KOPT-K1 (cell line): ENCODE results near the gene IFNGR2.
"Not testable (repeated sequence)": the region's sequence is repeated elsewhere in the genome, so short reads cannot be mapped to it uniquely, and the experiment has no call there.

Experiments used
- H3K27ac ChIP-seq: fragments of 200-600 bp; sonication (generic); 2 replicates; pipeline ENCODE4 v1.5.1; 2016; ENCODE audit warnings: antibody characterized with exemption, mild to moderate bottlenecking, low read depth, low read length; ENCODE audit not compliant: poor library complexity, severe bottlenecking
- H3K36me3 ChIP-seq: fragments of 200-600 bp; sonication (generic); 2 replicates; pipeline ENCODE4 v1.5.1; 2017; ENCODE audit warnings: antibody characterized with exemption, mild to moderate bottlenecking, low read length, moderate library complexity; ENCODE audit not compliant: insufficient read depth
- H3K9me3 ChIP-seq: fragments of 200-600 bp; sonication (generic); 2 replicates; pipeline ENCODE4 v1.5.1; 2017; ENCODE audit warnings: antibody characterized with exemption, low read length, mild to moderate bottlenecking; ENCODE audit not compliant: insufficient read depth, poor library complexity, severe bottlenecking

IFNGR2 gene

GRCh38 chr21:33461538-33462250 lies 58.5 kb downstream of the IFNGR2 start:
- H3K9me3 ChIP-seq: no peaks in the 10 kb centered on the region
- no peak overlapping the region for H3K27ac ChIP-seq
- peaks cover 3% of the 10 kb centered on the region; the same call in 1 of the 2 replicates for H3K36me3 ChIP-seq

DNA sequence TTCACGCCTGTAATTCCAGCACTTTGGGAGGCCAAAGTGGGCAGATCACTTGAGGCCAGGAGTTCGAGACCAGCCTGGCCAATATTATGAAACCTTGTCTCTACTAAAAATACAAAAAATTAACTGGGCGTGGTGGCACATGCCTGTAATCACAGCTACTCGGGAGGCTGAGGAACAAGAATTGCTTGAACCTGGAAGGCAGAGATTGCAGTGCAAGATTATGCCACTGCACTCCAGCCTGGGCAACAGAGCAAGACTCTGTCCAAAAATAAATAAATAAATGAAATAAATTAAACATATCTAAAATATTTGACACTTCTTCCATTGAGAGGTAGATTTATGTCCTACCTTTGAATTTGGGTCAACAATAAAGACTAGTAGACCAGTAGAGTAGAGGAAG lies 66.0 kb downstream of the IFNGR2 start:
- H3K27ac ChIP-seq, H3K36me3 ChIP-seq, H3K9me3 ChIP-seq: not testable (repeated sequence)

DNA sequence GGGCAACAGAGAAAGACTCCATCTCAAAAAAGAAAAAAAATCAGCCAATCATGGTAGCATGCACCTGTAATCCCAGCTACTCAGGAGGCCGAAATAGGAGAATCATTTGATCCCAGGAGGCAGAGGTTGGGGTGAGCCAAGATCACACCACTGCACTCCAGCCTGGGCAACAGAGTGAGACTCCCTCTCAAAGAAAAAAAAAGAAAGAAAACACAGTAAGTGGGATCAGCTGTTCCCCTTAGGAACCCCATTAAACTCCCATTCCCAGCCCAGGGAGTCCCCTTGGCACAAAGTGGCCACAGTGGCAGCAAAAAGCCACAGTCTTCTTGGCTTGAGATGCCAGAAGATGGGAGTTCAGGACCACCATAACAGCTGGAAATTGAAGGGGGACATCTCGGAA lies 67.5 kb downstream of the IFNGR2 start:
- Histone ChIP-seq H3K36me3 (no peaks in the 10 kb centered on the region), H3K9me3 (no peaks in the 10 kb centered on the region), H3K27ac (no peak overlapping the region)

- Histone ChIP-seq H3K36me3 (no peaks in the 10 kb centered on the region), H3K27ac (no peak overlapping the region), H3K9me3 (no peaks in the 10 kb centered on the region)
Measured at GRCh38 chr21:33473344-33473743, 70.1 kb downstream of the IFNGR2 start.

- H3K36me3 ChIP-seq: no peaks in the 10 kb centered on the region
- H3K9me3 ChIP-seq: no peaks in the 10 kb centered on the region
- H3K27ac ChIP-seq: no peak overlapping the region
Measured at GRCh38 chr21:33477066-33477465, 73.9 kb downstream of the IFNGR2 start.

GRCh38 chr21:33478182-33478581 lies 75.0 kb downstream of the IFNGR2 start:
- H3K27ac ChIP-seq: no peak overlapping the region
- H3K36me3 ChIP-seq: no peaks in the 10 kb centered on the region
- no peaks in the 10 kb centered on the region for H3K9me3 ChIP-seq

DNA sequence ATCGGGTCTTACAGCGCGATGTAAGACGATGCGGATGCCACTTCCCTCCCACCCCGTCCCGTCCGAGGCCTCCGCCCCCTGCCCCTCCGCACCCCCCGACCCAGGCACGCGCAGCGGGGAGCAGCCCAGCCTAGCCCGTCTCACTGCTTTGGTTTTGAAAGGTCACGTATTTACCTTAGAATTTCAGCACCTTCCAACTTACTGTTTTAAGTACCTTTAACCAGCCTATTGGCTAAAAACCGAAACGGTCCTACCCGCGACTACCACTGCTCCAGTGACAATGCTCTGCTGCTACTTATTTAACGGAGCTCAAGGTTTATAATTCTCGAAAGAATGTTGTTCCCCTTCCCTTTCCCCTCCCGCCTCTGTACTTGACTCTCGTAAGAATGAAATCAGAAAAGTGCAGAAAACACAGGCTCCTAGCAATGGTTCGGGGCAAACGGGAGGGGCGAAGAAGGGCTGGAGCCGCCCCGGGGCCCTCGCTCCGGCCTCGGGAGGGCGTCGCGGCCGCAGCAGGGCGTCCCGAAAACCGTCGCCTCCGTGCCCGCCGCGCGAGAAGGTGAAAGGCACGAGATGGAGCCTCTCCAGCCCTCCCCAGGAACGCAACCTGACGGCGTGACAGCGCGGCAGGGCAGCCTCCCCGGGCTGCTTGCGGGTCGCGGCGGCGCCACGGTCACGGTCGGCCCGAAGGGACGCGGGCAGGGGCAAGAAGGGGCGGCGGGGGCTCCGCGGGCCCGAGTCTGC lies 75.9 kb downstream of the IFNGR2 start:
- no peaks in the 10 kb centered on the region for H3K36me3 ChIP-seq
- no peaks in the 10 kb centered on the region for H3K9me3 ChIP-seq
- peak overlapping the region; percentile 62 for H3K27ac ChIP-seq

- peak within 1 kb of the TSS; percentile 62 for H3K27ac ChIP-seq
- H3K36me3 ChIP-seq: no peaks in the 10 kb centered on the region
- no peaks in the 10 kb centered on the region for H3K9me3 ChIP-seq
Measured at GRCh38 chr21:33479679-33480480, 76.7 kb downstream of the IFNGR2 start, which contains the start of gene TMEM50B. Gene TMEM50B (minus strand): TSS chr21:33479974. CDS start chr21:33468885, 11,089 bp downstream.

DNA sequence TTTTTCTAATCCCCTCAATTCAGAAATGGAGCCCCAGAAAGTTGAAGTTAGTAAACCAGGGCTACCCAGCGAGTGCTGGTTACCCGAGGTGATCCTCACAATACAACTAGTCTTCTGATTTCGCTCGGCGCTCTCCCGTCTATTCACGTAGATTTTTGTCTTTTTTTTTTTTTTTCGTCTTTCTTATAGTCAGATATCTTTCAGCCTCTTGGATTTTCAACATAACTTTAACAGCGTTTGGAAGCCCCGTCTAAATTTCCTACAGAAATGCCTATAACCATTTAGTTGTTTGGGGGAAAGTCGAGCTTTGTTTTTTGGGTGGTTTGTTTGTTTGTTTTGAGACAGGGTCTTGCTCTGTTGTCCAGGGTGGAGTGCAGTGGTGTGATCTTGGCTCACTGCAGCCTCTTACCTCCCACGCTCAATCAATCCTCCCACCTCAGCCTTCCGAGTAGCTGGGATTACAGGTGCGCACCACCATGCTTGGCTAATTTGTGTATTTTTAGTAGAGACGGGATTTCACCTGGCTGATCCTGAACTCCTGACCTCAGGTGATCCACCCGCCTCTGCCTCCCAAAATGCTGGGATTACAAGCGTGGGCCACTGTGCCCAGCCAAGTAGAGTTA lies 77.4 kb downstream of the IFNGR2 start:
- no peaks in the 10 kb centered on the region for H3K9me3 ChIP-seq
- H3K27ac ChIP-seq: peak overlapping the region; percentile 58
- H3K36me3 ChIP-seq: no peaks in the 10 kb centered on the region

GRCh38 chr21:33481314-33481943 lies 78.2 kb downstream of the IFNGR2 start:
- Histone ChIP-seq H3K9me3 (no peaks in the 10 kb centered on the region), H3K27ac (no peak overlapping the region)

More at GRCh38 chr21:33481314-33481943, 78.2 kb downstream of the IFNGR2 start:
- no peaks in the 10 kb centered on the region for H3K36me3 ChIP-seq
